SW480 (cell line): ENCODE results near the gene DPP7.
A peak's percentile ranks its signal among the peaks of the same experiment; 100 is the strongest.
"Not testable (repeated sequence)": the region's sequence is repeated elsewhere in the genome, so short reads cannot be mapped to it uniquely, and the experiment has no call there.

Experiments used
- DNase-seq: peaks from one replicate; pipeline ENCODE4 v3.0.0-alpha.2; 2016; ENCODE audit warnings: low spot score

Gene DPP7

GRCh38 chr9:137070906-137071275, 43.6 kb downstream of the DPP7 start:
- peak; percentile 72 for DNase-seq

- peak; percentile 94 for DNase-seq
Observed at GRCh38 chr9:137070201-137070905, 44.2 kb downstream of the DPP7 start, which contains the start of gene SAPCD2. Gene SAPCD2 (minus strand): TSS chr9:137070557. CDS start chr9:137070460, 97 bp downstream.

- no peak for DNase-seq
Observed at GRCh38 chr9:137069508-137070091, 44.9 kb downstream of the DPP7 start.

- DNase-seq, result no peak
Observed at GRCh38 chr9:137068539-137069507, 45.7 kb downstream of the DPP7 start.

GRCh38 chr9:137067860-137068538, 46.5 kb downstream of the DPP7 start:
- peak; percentile 83 for DNase-seq

- DNase-seq, result no peak
Observed at GRCh38 chr9:137066096-137066861, 48.3 kb downstream of the DPP7 start.

GRCh38 chr9:137065336-137065967, 49.1 kb downstream of the DPP7 start:
- DNase-seq, result no peak

- DNase-seq, result no peak
Observed at GRCh38 chr9:137064880-137065164, 49.7 kb downstream of the DPP7 start.

- DNase-seq, result no peak
Observed at GRCh38 chr9:137064027-137064879, 50.3 kb downstream of the DPP7 start.

- no peak for DNase-seq
Observed at GRCh38 chr9:137063311-137064026, 51.1 kb downstream of the DPP7 start.

GRCh38 chr9:137062798-137063197, 51.7 kb downstream of the DPP7 start:
- DNase-seq, result not testable (repeated sequence)

- DNase-seq, result no peak
Observed at GRCh38 chr9:137062384-137062783, 52.1 kb downstream of the DPP7 start.
